Tibial nerve (tissue), 4 donors: ENCODE measurements around the gene GALR3.

ENCODE experiments used
- CTCF ChIP-seq, 5 experiments: fragments of 200-600 bp in 3 of 5; fragments of 450-650 bp in 2 of 5; sonication (generic) in 3 of 5; IDR thresholded peaks; one replicate each; pipeline ENCODE4 v1.5.1; 2016 to 2019; ENCODE audit warnings: antibody characterized with exemption in 5 of 5, mild to moderate bottlenecking in 3 of 5, moderate library complexity in 2 of 5
- EP300 ChIP-seq, 2 donors: sonication (generic); formaldehyde crosslinking; IDR thresholded peaks; one replicate each; pipeline ENCODE4 v1.6.1; 2017; ENCODE audit warnings: antibody characterized with exemption in 2 of 2, mild to moderate bottlenecking in 1 of 2
- POLR2A ChIP-seq, 2 donors: fragments of 450-650 bp; IDR thresholded peaks; one replicate each; pipeline ENCODE4 v1.6.1; 2017; ENCODE audit warnings: antibody characterized with exemption in 2 of 2, mild to moderate bottlenecking in 2 of 2, moderate library complexity in 2 of 2

- no peak for TF ChIP-seq CTCF (IDR thresholded peaks at IDR 0.05)
- TF ChIP-seq POLR2A (IDR thresholded peaks at IDR 0.05) = no peak
- no peak for TF ChIP-seq EP300 (IDR thresholded peaks at IDR 0.05)
Observed at GRCh38 chr22:37842015-37842793, 19.0 kb downstream of the GALR3 start.
